ENCODE results near the gene GSE1.

GRCh38 chr16:85717393-85718152 is 104.5 kb downstream of the GSE1 start:
- TF ChIP-seq, protein P1, sequence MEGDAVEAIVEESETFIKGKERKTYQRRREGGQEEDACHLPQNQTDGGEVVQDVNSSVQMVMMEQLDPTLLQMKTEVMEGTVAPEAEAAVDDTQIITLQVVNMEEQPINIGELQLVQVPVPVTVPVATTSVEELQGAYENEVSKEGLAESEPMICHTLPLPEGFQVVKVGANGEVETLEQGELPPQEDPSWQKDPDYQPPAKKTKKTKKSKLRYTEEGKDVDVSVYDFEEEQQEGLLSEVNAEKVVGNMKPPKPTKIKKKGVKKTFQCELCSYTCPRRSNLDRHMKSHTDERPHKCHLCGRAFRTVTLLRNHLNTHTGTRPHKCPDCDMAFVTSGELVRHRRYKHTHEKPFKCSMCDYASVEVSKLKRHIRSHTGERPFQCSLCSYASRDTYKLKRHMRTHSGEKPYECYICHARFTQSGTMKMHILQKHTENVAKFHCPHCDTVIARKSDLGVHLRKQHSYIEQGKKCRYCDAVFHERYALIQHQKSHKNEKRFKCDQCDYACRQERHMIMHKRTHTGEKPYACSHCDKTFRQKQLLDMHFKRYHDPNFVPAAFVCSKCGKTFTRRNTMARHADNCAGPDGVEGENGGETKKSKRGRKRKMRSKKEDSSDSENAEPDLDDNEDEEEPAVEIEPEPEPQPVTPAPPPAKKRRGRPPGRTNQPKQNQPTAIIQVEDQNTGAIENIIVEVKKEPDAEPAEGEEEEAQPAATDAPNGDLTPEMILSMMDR (IDR thresholded peaks at IDR 0.05; ENCODE audit: poor library complexity), result peak; percentile 75
- TF ChIP-seq EZH2phosphoT487 (IDR thresholded peaks at IDR 0.05; ENCODE audit: low read depth, severe bottlenecking, unreplicated experiment), result no peak
